NCI-H1436 (cell line): ENCODE data around the gene PDE8A.

Experiments used
- DNase-seq: peaks from one replicate; lab custom pipeline; 2025; lab: John Stamatoyannopoulos, UW

PDE8A gene

GRCh38 chr15:84981711-84982300 is at the start of gene PDE8A:
Gene PDE8A (plus strand): TSS chr15:84981856. CDS start chr15:84982163, 307 bp downstream.
- no peak for DNase-seq

- no peak for DNase-seq
These were observed 46.5 kb upstream of the PDE8A start for GRCh38 chr15:84934942-84935729.

- DNase-seq, result no peak
These were observed 44.5 kb upstream of the PDE8A start for GRCh38 chr15:84937144-84937543.

GRCh38 chr15:84938726-84939125 is 42.9 kb upstream of the PDE8A start:
- no peak for DNase-seq

GRCh38 chr15:84940399-84940798 is 41.3 kb upstream of the PDE8A start:
- no peak for DNase-seq

- no peak for DNase-seq
These were observed 39.2 kb upstream of the PDE8A start for GRCh38 chr15:84942456-84942855.

GRCh38 chr15:84944311-84944710 is 37.3 kb upstream of the PDE8A start:
- DNase-seq, result no peak

GRCh38 chr15:84944861-84945260 is 36.8 kb upstream of the PDE8A start:
- DNase-seq, result no peak

GRCh38 chr15:84946772-84947489 is 34.7 kb upstream of the PDE8A start:
- no peak for DNase-seq

- DNase-seq, result no peak
These were observed 33.5 kb upstream of the PDE8A start for GRCh38 chr15:84947947-84948830.

GRCh38 chr15:84949043-84949442 is 32.6 kb upstream of the PDE8A start:
- no peak for DNase-seq

- DNase-seq, result no peak
These were observed 31.6 kb upstream of the PDE8A start for GRCh38 chr15:84949845-84950569.

- DNase-seq, result no peak
These were observed 31.0 kb upstream of the PDE8A start for GRCh38 chr15:84950570-84951111.

- no peak for DNase-seq
These were observed 29.9 kb upstream of the PDE8A start for GRCh38 chr15:84951736-84952135.

GRCh38 chr15:84953136-84953535 is 28.5 kb upstream of the PDE8A start:
- DNase-seq, result no peak

GRCh38 chr15:84953726-84954125 is 27.9 kb upstream of the PDE8A start:
- no peak for DNase-seq

GRCh38 chr15:84955089-84955848 is 26.4 kb upstream of the PDE8A start:
- peak; percentile 17 for DNase-seq

GRCh38 chr15:84956199-84956598 is 25.5 kb upstream of the PDE8A start:
- DNase-seq, result no peak

- DNase-seq, result no peak
These were observed 21.1 kb upstream of the PDE8A start for GRCh38 chr15:84960391-84961113.

- no peak for DNase-seq
These were observed 20.6 kb upstream of the PDE8A start for GRCh38 chr15:84961114-84961452.
